H1 (cell line): Measurements from ENCODE around the gene CTNNA3. TPM values are rescaled to one million over a fixed set of nuclear protein-coding genes. Genes with fewer than 3 reads are reported as not detected.

Experiments
- CTCF ChIA-PET: fragments of 300-600 bp; sonication (Branson Sonifier 250); formaldehyde crosslinking; loops from one replicate; lab custom pipeline; 2021; ENCODE audit not compliant: partially characterized antibody; lab: Charles Lee
- POLR2A ChIA-PET: fragments of 300-600 bp; sonication (Branson Sonifier 250); formaldehyde crosslinking; loops from one replicate; lab custom pipeline; 2021; ENCODE audit warnings: inconsistent platforms; ENCODE audit not compliant: partially characterized antibody; lab: Charles Lee
- DNase-seq, 2 experiments: peaks; one replicate each; pipeline versions ENCODE4 v3.0.0 to v3.0.0-alpha.2; 2010 to 2022; ENCODE audit warnings: low spot score in 2 of 2, low read depth in 1 of 2, mixed read lengths in 1 of 2
- FAIRE-seq: peaks from 2 replicates; lab custom pipeline; 2011; peaks lifted over from hg19 to GRCh38; lab: Jason Lieb, UNC
- H2AFZ ChIP-seq: 2 replicates; pipeline ENCODE4 v1.8.1; 2012; ENCODE audit warnings: low read length, inconsistent platforms
- H2AK5ac ChIP-seq: 2 replicates; pipeline ENCODE4 v1.6.1; 2013; ENCODE audit warnings: low read depth, low read length
- H2BK120ac ChIP-seq: replicated peaks from 2 replicates; pipeline ENCODE3; 2013; ENCODE audit warnings: low read depth, low read length, inconsistent platforms
- H2BK12ac ChIP-seq: 2 replicates; pipeline ENCODE4 v1.6.1; 2013; ENCODE audit warnings: low read depth, low read length
- H2BK15ac ChIP-seq: 2 replicates; pipeline ENCODE4 v1.6.1; 2013; ENCODE audit warnings: low read length
- H2BK20ac ChIP-seq: 2 replicates; pipeline ENCODE4 v1.6.1; 2013; ENCODE audit warnings: low read length
- H2BK5ac ChIP-seq: 2 replicates; pipeline ENCODE4 v1.6.1; 2013; ENCODE audit warnings: low read depth, low read length
- H3K14ac ChIP-seq: 2 replicates; pipeline ENCODE4 v1.6.1; 2013; ENCODE audit warnings: inconsistent platforms; ENCODE audit not compliant: insufficient read length
- H3K18ac ChIP-seq: 2 replicates; pipeline ENCODE4 v1.6.1; 2013; ENCODE audit warnings: low read length; ENCODE audit errors: extremely low read depth
- H3K23ac ChIP-seq: 2 replicates; pipeline ENCODE4 v1.6.1; 2013; ENCODE audit warnings: inconsistent platforms; ENCODE audit not compliant: insufficient read length
- H3K23me2 ChIP-seq: 2 replicates; pipeline ENCODE4 v1.6.1; 2013; ENCODE audit warnings: low read depth, low read length
- H3K27ac ChIP-seq: 2 replicates; pipeline ENCODE4 v1.6.1; 2011; ENCODE audit warnings: low read depth, low read length, inconsistent platforms
- H3K27me3 ChIP-seq, 4 experiments: replicated peaks in 1 of 4; 1 replicate in 1 of 4; 2 replicates in 3 of 4; pipeline versions ENCODE4 v1.6.1 to v1.8.1; 2011 to 2013; ENCODE audit warnings: low read length in 3 of 4, mild to moderate bottlenecking in 3 of 4, inconsistent platforms in 2 of 4, mixed read lengths in 2 of 4, moderate library complexity in 1 of 4; ENCODE audit not compliant: control insufficient read depth in 3 of 4, insufficient read depth in 3 of 4; ENCODE audit errors: extremely low read depth in 1 of 4
- H3K36me3 ChIP-seq, 4 experiments: 2 replicates each; pipeline versions ENCODE4 v1.6.1 to v1.8.1; 2011 to 2013; ENCODE audit warnings: mild to moderate bottlenecking in 4 of 4, low read length in 3 of 4, moderate library complexity in 2 of 4, control low read depth in 1 of 4, inconsistent platforms in 1 of 4; ENCODE audit not compliant: insufficient read depth in 4 of 4, control insufficient read depth in 2 of 4
- H3K4ac ChIP-seq: replicated peaks from 2 replicates; pipeline ENCODE3; 2013; ENCODE audit warnings: low read length, low read depth, mixed read lengths, inconsistent platforms; ENCODE audit not compliant: insufficient read length
- H3K4me1 ChIP-seq, 4 experiments: replicated peaks in 1 of 4; 1 replicate in 1 of 4; 2 replicates in 3 of 4; pipeline versions ENCODE4 v1.6.1 to v1.8.1; 2011 to 2013; ENCODE audit warnings: low read length in 3 of 4, inconsistent platforms in 2 of 4, mixed read lengths in 1 of 4; ENCODE audit not compliant: insufficient read depth in 4 of 4, control insufficient read depth in 3 of 4
- H3K4me2 ChIP-seq, 2 experiments: 2 replicates each; pipeline versions ENCODE4 v1.6.1 to v1.8.1; 2011 to 2013; ENCODE audit warnings: low read depth in 2 of 2, low read length in 2 of 2, control low read depth in 1 of 2, inconsistent platforms in 1 of 2, mild to moderate bottlenecking in 1 of 2; ENCODE audit not compliant: insufficient read depth in 1 of 2
- H3K4me3 ChIP-seq, 4 experiments: fragments of 200-600, 300-600 bp in 1 of 4; sonication (generic), shearing (Covaris generic), sonication (Bioruptor Twin) in 1 of 4; 2 replicates each; pipeline versions ENCODE4 v1.5.1 to v1.8.1; 2011 to 2016; ENCODE audit warnings: low read length in 4 of 4, low read depth in 3 of 4, control low read depth in 2 of 4, inconsistent platforms in 2 of 4, mild to moderate bottlenecking in 2 of 4, mixed read lengths in 1 of 4, moderate library complexity in 1 of 4; ENCODE audit not compliant: insufficient read depth in 2 of 4; ENCODE audit errors: extremely low read depth in 1 of 4
- H3K56ac ChIP-seq: replicated peaks from 2 replicates; pipeline ENCODE3; 2013; ENCODE audit warnings: low read depth, mild to moderate bottlenecking, mixed read lengths, low read length, inconsistent platforms; ENCODE audit not compliant: insufficient read length
- H3K79me1 ChIP-seq: 2 replicates; pipeline ENCODE4 v1.6.1; 2013; ENCODE audit warnings: low read depth, low read length, control low read depth
- H3K79me2 ChIP-seq, 2 experiments: 2 replicates each; pipeline versions ENCODE4 v1.6.1 to v1.8.1; 2012 to 2013; ENCODE audit warnings: low read length in 2 of 2, mild to moderate bottlenecking in 2 of 2, inconsistent platforms in 1 of 2; ENCODE audit not compliant: insufficient read depth in 2 of 2, control insufficient read depth in 1 of 2
- H3K9ac ChIP-seq, 4 experiments: replicated peaks in 1 of 4; 1 replicate in 1 of 4; 2 replicates in 3 of 4; pipeline versions ENCODE4 v1.6.1 to v1.8.1; 2011 to 2013; ENCODE audit warnings: low read depth in 3 of 4, low read length in 3 of 4, control low read depth in 2 of 4, mild to moderate bottlenecking in 2 of 4, moderate library complexity in 2 of 4, inconsistent platforms in 1 of 4; ENCODE audit errors: extremely low read depth in 1 of 4
- H3K9me3 ChIP-seq, 2 experiments: 2 replicates each; pipeline versions ENCODE4 v1.6.1 to v1.8.1; 2012 to 2013; ENCODE audit warnings: mild to moderate bottlenecking in 2 of 2, moderate library complexity in 2 of 2, control low read depth in 1 of 2, inconsistent platforms in 1 of 2, low read depth in 1 of 2, low read length in 1 of 2, mixed read lengths in 1 of 2; ENCODE audit not compliant: insufficient read depth in 2 of 2
- H4K20me1 ChIP-seq, 2 experiments: replicated peaks in 1 of 2; 2 replicates each; pipeline versions ENCODE3 to v1.8.1; 2011 to 2013; ENCODE audit warnings: inconsistent platforms in 2 of 2, low read length in 2 of 2, mild to moderate bottlenecking in 1 of 2; ENCODE audit not compliant: insufficient read depth in 2 of 2, control insufficient read depth in 1 of 2
- H4K5ac ChIP-seq: 2 replicates; pipeline ENCODE4 v1.6.1; 2013; ENCODE audit warnings: low read length, low read depth, mixed read lengths, inconsistent platforms; ENCODE audit not compliant: insufficient read length
- H4K8ac ChIP-seq: 2 replicates; pipeline ENCODE4 v1.8.0; 2013; ENCODE audit warnings: mild to moderate bottlenecking, moderate library complexity, low read length, inconsistent platforms; ENCODE audit not compliant: insufficient read depth; ENCODE audit errors: extremely low read depth
- H4K91ac ChIP-seq: replicated peaks from 2 replicates; pipeline ENCODE3; 2013; ENCODE audit warnings: low read length, mixed read lengths, inconsistent platforms; ENCODE audit not compliant: insufficient read length
- USF2 ChIP-seq: IDR thresholded peaks from 2 replicates; pipeline ENCODE4 v1.6.1; 2011; ENCODE audit warnings: low read length, improper control_type of control experiment
- WGBS, 2 experiments: shearing (Covaris generic) in 1 of 2; methylation state at CpG; one replicate each; pipeline versions ENCODE4 v1.1.6 to v1.1.7; 2013 to 2015; ENCODE audit warnings: low lambda C conversion rate in 2 of 2, mixed read lengths in 2 of 2, inconsistent platforms in 1 of 2, low coverage in 1 of 2, missing lambda C conversion rate in 1 of 2; ENCODE audit not compliant: insufficient replicate concordance in 2 of 2, insufficient coverage in 1 of 2, insufficient read length in 1 of 2; ENCODE audit errors: extremely low coverage in 1 of 2, missing lambda C conversion rate in 1 of 2; 5-methylcytosine and 5-hydroxymethylcytosine counted together
- polyA plus RNA-seq, 7 experiments: library from polyadenylated mRNA; depleted of rRNA in 3 of 7; stranded (reverse) in 5 of 7; unstranded in 2 of 7; fragments of >200 nt in 5 of 7; fragments of 200-250 nt in 2 of 7; gene quantifications; 1 replicate in 5 of 7; 2 replicates in 1 of 7; 4 replicates in 1 of 7; pipeline versions ENCODE4 v1.2.1 to v1.2.3, GENCODE V29; 2011 to 2013; ENCODE audit warnings: missing spikeins in 2 of 7, mixed read lengths in 2 of 7
- total RNA-seq: library from RNA; stranded (reverse); fragmentation: NEBNext Ultra II Directional; extraction: Animal tissue kit (Norgen Biotek cat#: 25700); gene quantifications from 2 replicates; pipeline ENCODE4 v1.2.1, GENCODE V29; 2021

CTNNA3 gene
- total and polyA plus RNA-seq, 2 of the 8 experiments (the other 6 are each of a cell fraction or from before 2014, with no cell fraction given): 1.3 to 1.5 TPM

GRCh38 chr10:66737241-66737640 is 958.8 kb downstream of the CTNNA3 start:
- ChIA-PET CTCF (no interaction called here), POLR2A (no interaction called here)
- DNase-seq: no peak
- Histone ChIP-seq H4K5ac (no peak overlapping the region), H2AFZ (no peak overlapping the region), H3K4me2 (no peak overlapping the region), H4K91ac (no peak overlapping the region), H3K36me3 (no peaks in the 10 kb centered on the region), H2BK15ac (no peak overlapping the region), H3K23me2 (peaks cover under 1% of the 10 kb centered on the region; the same call in 1 of the 2 replicates), H3K4ac (no peak overlapping the region), H4K20me1 (no peaks in the 10 kb centered on the region), H3K9ac (no peak overlapping the region), H3K79me2 (no peaks in the 10 kb centered on the region), H2BK12ac (no peak overlapping the region), H2BK120ac (no peak overlapping the region), H3K18ac (no peak overlapping the region), H2AK5ac (no peak overlapping the region), H2BK20ac (no peak overlapping the region), H3K56ac (no peak overlapping the region), H4K8ac (no peak overlapping the region), H3K14ac (no peak overlapping the region), H3K79me1 (no peaks in the 10 kb centered on the region), H3K4me3 (no peak overlapping the region), H3K27ac (no peak overlapping the region), H2BK5ac (no peak overlapping the region), H3K23ac (no peak overlapping the region), H3K9me3 (no peaks in the 10 kb centered on the region), H3K4me1 (no peaks in the 10 kb centered on the region), H3K27me3 (no peaks in the 10 kb centered on the region)
- FAIRE-seq: no peak
- WGBS, 2 experiments: 92% methylated on average over 2 of the region's 2 CpGs; no CpG with 5 or more reads in 1 of the 2 experiments
- TF ChIP-seq USF2: no peak
